NCI-H526 (cell line): ENCODE data around the gene CT47C1.
"Not testable (repeated sequence)": the region's sequence is repeated elsewhere in the genome, so short reads cannot be mapped to it uniquely, and the experiment has no call there.

Experiments used
- DNase-seq, 2 experiments: peaks; one replicate each; lab custom pipeline; 2025; lab: John Stamatoyannopoulos, UW

CT47C1 gene

GRCh38 chrX:119072744-119073143 lies at the start of gene CT47C1:
CT47C1 (plus strand) TSS chrX:119072993; CDS start chrX:119073226, 233 bp downstream.
- DNase-seq: no peak

DNA sequence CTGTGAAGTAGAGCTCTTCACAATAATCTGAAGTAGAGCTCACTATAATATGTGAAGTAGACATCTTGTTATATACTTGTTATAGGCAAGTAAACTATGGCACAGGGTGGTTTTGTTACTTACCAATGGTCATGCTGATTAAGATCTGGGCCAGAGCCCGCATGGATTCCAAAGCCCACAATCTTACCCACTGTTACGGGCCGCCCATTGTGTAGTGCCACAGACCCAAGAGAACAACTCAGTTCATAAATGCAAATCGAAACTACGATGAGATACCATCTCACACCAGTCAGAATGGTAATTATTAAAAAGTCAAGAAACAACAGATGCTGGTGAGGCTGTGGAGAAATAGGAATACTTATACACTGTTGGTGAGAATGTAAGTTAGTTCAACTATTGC lies 46.9 kb upstream of the CT47C1 start:
- DNase-seq: no peak

GRCh38 chrX:119026344-119026743 lies 46.4 kb upstream of the CT47C1 start:
- DNase-seq: not testable (repeated sequence)

- DNase-seq: not testable (repeated sequence)
Measured at GRCh38 chrX:119027960-119028732, 44.6 kb upstream of the CT47C1 start.

DNA sequence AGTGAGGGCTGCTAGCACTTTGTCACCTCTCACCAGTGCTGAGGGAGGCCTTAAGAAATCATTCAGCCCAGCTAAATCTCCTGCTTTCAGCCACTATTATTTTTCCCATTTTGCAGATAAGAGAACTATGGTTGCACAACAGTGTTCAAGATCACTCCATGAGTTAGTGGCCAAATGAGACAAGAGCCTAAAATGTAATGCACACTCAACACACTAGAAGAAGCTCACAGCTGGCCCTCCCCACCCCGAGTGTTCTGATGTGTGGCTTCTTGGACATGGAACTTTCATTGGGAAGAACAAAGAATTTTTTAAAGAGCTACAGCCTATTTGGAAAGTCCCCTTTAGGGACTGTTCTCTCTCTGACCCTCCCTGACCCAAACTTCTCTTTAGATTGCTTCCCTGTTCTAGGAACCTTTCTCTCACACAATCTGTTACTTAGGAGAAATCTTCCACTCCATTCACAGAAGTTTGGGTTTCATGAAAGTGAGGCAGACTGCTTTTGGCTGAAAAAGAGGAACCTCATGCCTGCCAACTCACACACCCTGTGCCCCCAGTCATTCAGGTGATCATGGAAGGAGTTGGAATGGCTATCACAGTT lies 44.0 kb upstream of the CT47C1 start:
- DNase-seq: no peak

DNA sequence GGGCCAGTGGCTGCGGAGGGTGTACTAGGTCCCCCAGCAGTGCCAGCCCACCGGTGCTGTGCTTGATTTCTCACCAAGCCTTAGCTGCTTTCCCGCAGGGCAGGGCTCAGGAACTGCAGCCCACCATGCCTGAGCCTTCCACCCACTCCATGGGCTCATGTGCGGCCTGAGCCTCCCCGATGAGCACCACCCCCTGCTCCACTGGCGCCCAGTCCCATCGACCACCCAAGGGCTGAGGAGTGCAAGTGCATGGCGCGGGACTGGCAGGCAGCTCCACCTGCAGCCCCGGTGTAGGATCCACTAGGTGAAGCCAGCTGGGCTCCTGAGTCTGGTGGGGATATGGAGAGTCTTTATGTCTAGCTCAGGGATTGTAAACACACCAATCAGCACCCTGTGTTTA lies 43.1 kb upstream of the CT47C1 start:
- not testable (repeated sequence) for DNase-seq

DNA sequence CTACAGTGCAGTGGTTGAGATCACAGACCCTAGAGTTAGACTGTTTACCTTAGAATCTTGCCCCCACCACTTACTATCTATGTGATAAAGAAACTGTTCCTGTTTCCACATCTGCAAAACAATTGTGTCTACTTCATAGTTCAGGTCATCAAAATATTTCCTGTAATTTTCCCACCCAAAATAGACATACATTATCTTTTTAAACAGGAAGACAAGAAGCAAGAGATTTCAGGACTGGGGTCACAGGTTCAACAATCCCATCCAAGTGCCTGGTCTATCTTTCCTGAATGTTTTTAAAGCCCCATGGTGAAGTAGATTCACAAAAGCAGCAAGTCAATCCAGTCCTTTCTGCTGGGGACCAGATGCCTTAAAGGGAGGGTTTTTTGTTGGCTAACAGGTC lies 41.8 kb upstream of the CT47C1 start:
- DNase-seq: no peak

GRCh38 chrX:119036107-119037029 lies 36.4 kb upstream of the CT47C1 start:
- peak; percentile 69 to 80 for DNase-seq

DNA sequence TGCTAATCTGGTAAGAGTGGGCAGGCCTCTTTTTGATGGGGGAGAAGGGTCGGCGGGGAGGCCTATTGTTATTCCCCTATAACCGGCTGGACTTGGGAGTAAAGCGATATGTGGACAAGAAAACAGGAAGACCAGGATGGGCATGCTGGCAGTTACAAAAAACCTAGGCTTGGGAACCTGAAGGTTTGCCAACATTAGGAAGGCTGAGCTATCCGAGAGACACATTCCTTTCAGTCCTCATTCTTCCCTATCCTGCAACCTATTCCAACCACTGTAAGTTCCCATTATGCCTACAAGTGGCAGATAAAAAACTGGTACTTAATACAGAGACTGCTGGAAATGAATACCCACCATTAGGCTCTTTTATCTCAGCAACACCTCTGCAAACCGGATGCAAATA lies 32.4 kb upstream of the CT47C1 start:
- DNase-seq: no peak

GRCh38 chrX:119041175-119041574 lies 31.6 kb upstream of the CT47C1 start:
- DNase-seq: no peak

DNA sequence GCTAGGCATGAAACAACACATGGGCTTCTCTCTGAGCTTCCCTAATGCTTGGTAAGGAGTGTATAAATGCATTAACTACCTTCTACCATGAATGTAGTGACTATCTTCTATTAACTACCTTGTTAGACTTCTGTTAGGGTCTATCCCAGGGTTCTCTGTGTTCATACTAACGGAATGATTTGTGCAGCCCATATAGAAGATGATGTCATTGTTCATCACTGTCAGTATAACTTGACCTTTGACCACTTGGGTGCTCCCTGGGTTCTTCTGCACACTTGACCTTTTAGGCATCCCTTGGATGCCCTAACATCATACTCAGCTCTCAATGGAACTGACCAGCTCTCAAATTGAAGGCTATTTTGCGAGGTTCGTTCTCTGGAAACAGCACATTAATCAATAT lies 30.8 kb upstream of the CT47C1 start:
- DNase-seq: no peak

- DNase-seq: no peak
Measured at GRCh38 chrX:119042996-119043395, 29.8 kb upstream of the CT47C1 start.

GRCh38 chrX:119045884-119046283 lies 26.9 kb upstream of the CT47C1 start:
- DNase-seq: no peak

DNA sequence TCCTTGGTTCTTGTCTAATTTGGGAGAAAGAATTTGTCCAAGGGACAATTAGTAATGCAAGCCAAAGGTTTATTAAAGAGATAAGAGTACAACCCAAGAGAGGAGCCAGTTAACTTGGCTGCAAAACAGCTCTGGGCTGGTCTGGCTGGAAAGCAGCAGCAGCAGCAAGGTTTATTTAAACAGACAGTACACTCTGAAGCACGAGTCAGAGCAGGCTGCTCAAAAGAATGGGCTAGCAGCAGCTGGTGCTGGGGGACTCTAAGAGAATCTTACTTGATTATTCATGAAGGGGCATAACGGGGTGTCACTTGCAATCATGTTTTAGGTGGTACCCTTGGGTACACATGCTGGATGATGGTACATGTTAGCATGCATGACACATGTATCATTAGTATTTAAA lies 17.1 kb upstream of the CT47C1 start:
- DNase-seq: no peak

DNA sequence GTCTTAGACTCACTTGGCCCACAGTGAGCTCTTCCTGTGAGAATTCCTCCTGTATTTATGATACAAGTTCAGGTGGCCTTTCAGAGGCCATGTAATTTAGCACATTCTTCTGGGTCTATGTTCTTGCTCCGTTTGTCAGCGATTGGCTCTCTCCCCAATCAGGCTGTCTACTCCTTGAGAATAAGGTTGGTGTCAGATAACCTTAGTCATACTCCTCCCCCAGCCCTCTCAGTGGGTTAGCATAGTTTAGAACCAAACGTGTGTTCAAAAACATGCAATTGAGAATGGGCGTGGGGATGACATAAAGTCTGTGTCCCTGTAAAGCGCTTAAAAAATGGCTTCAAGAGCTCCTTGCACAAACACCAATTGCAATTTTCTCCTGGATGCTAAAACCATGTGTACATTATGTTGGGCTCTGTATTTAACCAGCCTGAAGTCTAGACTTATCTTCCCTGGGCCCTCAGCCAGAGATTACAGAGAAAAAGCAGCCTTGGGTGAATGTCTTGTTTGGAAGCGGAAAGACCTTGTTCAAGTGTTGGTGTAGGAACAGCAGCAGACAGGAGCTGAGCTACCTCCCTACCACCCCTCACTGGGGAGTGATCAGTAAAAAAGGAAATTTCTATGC lies 9.9 kb upstream of the CT47C1 start:
- no peak for DNase-seq

DNA sequence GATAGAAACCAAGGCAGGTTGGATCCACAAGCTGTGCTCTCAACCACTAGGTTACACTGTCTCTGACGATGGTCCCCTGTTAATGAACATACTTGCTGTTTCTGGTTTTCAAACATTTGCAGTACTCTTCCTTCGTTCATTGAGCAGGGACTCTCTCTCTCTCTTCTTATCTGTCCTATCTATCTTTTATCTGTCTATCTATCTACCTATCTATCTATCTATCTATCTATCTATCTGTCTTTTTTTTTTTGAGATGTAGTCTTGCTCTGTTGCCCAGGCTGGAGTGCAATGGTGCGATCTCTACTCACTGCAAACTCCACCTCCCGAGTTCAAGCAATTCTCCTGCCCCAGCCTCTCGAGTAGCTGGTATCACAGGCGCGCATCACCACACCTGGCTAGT lies 9.4 kb upstream of the CT47C1 start:
- no peak for DNase-seq

DNA sequence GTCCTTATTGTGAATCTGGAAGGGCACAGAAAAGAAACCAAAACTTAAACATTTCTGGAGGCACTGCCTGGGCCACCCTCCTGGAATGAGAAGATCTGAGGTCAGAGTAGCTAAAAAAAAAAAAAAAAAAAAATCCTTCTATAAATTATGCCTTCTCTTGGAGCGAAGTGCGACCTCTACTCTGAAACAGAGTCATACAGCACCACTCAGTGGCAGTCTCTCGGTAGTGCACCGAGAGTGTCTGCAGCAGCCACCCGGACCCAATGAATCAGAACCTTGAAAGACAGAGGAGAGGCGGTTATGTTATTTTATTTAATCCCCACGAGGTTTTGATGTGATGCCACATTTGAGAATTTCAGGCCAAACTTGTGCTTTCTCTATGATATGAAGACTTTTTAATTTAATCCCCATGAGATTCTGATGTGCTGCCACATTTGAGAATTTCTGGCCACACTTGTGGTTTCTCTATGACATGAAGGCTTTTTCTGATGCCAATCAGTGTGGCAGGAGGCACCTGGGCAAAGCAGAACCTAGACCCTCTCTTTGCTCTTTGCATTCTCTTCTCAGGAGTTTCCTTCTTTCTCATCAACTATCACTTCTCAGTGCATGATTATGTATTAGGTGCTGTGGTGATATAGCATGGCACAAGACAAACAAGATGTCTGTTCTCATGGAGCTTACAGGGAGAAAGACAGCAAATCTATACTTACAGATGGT lies 5.6 kb upstream of the CT47C1 start:
- DNase-seq: peak; percentile 11 to 55

- no peak for DNase-seq
Measured at GRCh38 chrX:119069128-119069527, 3.7 kb upstream of the CT47C1 start.

GRCh38 chrX:119069762-119070161 lies 3.0 kb upstream of the CT47C1 start:
- DNase-seq: no peak

DNA sequence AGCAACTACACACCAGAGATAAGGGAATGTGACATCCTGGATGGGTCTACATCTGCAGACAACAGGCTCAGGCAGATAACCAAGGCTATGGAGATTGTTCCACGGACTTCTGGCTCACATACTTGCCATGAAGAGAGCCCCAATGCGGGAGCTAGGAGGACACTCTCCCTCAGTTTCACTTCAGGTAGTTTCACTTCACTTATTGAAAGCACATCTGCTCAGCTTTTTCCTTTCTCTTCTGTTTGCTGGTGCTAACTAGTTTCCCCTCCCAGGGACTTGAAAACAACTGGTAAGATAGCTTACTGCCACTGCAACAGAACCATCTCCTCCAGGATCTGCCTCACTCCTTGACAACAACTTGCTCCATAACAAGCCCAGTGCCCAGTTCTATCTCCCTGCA lies 1.4 kb upstream of the CT47C1 start:
- no peak for DNase-seq

DNA sequence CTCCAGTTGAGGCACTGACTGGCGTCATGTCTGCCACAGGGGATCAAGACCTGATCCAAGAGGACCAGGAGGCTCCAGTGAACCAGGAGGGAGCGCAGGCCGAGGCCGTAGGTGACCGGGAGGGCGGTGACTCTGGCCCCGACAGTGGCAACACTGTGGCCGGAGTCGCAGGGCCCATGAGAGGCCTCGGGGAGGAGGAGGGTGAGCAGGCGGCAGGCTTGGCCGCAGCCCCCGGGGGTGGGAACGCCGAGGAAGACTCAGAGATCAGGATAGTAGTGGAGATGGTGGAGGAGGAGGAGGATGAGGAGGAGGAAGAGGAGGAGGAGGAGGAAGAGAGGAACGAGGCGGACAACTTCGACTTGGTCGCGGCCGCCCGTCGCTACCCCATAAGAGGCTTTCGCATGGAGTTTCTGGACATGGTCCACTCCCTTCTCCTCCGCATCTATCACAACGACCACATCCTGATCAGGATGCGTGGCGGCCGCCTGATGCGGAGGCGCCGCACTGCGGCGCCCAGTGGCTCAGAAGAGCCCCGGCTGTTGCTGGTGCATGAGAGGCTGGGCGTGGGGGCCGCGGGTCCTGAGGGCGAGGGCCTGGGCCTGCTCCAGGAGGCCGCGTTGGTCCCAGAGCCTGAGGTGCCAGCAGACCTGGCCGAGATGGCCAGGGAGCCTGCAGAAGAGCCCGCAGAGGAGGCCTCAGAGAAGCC lies 560 bp downstream of the CT47C1 start:
- DNase-seq: no peak
